NCI-H1436 treated with DMSO at 0.1 percent for 48 hours (cell line): ENCODE results near the gene CT55.
"Not testable (repeated sequence)": the region's sequence is repeated elsewhere in the genome, so short reads cannot be mapped to it uniquely, and the experiment has no call there.

Source experiments
- DNase-seq: peaks from one replicate; lab custom pipeline; 2025; lab: John Stamatoyannopoulos, UW

The CT55 gene, protein sequence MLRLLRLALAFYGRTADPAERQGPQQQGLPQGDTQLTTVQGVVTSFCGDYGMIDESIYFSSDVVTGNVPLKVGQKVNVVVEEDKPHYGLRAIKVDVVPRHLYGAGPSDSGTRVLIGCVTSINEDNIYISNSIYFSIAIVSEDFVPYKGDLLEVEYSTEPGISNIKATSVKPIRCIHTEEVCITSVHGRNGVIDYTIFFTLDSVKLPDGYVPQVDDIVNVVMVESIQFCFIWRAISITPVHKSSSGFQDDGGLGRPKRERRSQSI

GRCh38 chrX:135170877-135171519 lies at the start of gene CT55:
Gene CT55, minus strand, starts transcription at chrX:135171398. Its CDS starts 227 bp downstream, at chrX:135171171.
- no peak for DNase-seq

DNA sequence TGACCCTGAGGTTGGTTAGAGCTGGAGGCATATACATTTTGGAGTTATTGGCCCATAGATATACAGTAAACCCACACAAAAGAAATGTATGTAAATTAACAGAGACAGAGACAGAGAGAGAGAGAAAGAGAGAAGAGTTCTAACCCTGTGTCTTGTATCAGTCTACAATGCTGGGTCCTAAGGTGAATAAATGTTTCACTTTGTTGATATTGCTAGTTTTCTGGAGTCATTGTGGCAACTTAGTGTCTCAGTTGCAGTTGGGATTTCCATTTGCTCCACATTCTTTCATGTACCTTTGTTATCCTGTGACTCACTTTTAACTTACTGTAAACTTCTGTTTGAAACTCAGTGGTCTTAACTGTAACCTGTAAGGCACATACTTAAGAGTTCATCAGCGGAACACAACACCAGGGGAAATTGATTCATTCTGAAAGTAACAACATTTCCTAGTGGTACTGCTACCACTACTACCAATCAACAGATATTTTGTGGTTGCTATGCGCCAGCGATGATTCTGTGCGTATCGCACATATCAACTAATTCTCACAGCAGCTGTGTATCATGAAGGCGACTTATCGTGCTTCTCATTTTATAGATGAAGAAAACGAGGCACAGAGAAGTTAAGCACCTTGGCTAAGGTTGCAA lies 42.1 kb upstream of the CT55 start:
- no peak for DNase-seq

DNA sequence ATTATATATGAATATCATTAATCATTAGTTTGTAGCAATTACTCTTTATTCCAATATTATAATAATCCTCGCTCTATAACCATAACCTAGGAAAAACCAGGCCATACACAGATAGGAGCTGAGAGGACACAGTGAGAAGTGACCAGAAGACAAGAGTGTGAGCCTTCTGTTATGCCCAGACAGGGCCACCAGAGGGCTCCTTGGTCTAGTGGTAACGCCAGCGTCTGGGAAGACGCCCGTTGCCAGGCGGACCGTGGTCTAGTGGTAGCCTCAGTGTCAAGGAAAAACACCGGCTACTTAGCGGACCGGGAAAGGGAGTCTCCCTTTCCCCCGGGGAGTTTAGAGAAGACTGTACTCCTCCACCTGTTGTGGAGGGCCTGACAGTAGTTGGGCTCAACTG lies 35.2 kb upstream of the CT55 start:
- not testable (repeated sequence) for DNase-seq

- no peak for DNase-seq
Measured at GRCh38 chrX:135200297-135200696, 29.1 kb upstream of the CT55 start.

DNA sequence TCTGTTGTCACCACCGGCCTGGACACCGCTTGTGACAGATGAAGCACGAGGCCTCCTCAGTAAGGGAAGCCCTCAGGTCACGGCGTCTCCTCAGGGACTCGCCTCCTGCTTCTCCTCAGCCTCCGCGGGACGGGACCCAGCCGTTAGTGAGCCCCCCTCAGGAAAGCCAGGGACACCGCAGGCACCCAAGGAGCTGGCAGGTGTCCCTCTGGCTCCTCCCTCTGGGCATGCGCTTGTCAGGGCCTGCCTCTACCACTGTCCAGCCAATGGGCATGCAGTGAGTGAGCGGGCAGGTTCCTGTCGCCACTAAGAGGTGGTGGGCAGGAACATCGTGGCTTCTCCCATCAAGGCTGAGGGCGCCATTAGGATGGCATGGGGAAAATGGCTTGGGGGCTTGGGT lies 23.5 kb upstream of the CT55 start:
- DNase-seq = no peak

DNA sequence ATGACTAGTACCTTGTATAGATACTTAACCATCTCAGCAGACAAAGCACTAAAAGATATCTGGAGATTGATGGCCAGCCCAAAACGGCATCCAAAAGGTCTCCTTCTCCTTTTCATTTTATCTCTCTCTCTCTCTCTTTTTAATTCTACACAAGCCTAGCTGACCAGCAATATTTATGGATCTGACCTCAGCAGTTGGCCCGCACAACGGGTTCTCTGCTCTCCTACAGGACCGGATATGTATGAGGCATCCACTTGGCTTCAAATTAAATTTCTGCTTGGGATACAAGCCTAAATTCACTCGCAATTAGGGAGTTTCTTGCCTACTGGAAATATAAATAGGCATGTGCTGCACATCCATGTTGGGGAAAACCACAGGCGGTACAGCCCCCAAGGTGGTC lies 22.5 kb upstream of the CT55 start:
- no peak for DNase-seq

DNA sequence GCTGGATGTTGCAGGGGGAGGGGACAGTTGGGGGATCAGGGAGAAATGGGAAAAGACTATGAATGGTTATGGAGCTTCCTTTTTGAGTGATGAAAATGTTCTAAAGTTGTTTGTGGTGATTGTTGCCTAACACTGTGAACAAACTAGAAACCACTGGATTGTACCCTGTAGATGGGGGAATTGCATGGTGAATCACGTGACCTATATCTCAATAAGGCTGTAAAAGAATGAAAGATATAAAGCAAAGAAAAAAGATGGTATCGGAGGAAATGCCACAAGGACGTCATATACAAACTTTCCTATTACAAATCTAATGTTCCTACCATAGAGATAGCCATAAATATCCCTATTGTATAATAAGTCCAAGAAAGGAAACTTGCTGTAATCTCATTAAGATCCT lies 20.6 kb upstream of the CT55 start:
- DNase-seq = no peak

DNA sequence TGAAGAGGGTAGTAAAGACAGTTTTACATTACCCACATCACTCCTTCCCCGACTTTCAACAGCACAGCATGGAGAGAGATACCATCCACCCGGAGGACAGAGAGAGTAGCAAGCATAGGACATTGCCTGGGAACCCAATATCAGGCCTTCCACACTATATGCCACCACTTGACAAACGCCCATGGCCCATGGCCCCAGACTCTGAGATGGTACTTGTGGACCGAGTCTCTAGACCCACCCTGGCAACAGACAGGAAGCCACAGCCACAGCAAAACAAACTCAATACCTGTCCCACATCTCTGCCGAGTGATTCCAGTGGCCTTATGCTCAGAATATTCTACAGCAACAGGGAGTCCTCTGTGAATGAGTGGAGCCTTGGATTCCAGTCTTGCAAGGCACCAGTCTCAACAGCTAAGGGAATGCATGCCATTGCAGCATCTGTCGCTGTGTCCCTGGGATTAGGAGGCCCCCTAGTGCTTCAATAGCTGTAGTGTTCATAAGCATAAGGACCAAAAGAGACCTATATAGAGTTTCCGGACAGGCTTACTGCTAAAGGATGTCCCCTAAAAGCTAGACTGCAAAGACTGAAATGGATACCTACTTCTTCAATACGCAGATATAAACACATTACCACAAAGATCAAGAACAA lies 14.7 kb upstream of the CT55 start:
- no peak for DNase-seq

DNA sequence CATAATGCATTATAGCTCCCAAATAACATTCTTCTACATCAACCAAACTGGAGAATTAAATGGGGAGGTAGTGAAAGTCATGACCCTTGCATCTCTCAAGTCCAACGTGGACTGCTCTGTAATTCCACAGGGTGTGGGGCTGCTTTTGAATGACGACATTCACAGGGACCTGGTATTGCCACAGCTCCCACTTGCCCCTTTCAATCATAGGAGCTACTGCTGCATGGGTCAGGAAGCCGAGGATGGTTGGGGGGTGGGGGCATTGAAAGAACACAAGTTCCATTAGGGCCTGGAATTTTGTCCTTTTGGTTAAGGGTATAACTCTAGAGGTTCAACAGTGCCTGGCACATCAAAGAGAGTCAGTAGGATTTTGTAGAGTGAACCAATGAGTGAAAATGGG lies 7.4 kb upstream of the CT55 start:
- no peak for DNase-seq

DNA sequence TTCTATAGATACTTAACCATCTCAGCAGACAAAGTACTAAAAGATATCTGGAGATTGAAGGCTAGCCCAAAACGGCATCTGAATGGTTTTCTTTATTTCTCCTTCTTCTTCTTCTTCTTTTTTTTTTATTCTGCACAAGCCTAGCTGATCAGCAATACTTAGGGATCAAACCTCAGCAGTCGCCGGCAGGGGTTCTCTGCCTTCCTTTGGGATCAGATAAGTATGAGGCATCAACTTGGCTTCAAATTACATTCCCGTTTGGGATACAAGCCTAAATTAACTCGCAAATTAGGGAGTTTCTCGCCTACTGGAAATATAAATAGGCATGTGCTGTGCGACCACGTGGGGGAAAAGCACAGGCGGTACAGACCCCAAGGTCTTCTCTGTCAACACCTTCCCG lies 730 bp downstream of the CT55 start:
- no peak for DNase-seq

DNA sequence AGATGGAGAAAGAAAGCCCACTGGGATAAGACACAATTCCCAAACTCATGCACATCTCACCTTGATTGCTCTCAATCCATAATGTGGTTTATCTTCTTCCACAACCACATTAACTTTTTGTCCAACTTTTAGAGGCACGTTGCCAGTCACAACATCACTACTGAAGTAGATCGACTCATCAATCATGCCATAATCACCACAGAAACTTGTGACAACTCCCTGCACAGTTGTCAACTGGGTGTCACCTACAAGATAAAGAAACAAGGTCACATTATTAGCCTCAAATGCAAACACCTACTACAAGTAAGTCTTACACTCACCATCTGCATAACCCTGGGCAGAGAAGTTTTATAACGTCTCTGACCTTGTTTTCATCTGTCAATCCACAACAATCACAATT lies 1.7 kb downstream of the CT55 start:
- DNase-seq = not testable (repeated sequence)

GRCh38 chrX:135168486-135168885 lies 2.7 kb downstream of the CT55 start:
- no peak for DNase-seq

GRCh38 chrX:135154688-135155087 lies 16.5 kb downstream of the CT55 start:
- DNase-seq = not testable (repeated sequence)

DNA sequence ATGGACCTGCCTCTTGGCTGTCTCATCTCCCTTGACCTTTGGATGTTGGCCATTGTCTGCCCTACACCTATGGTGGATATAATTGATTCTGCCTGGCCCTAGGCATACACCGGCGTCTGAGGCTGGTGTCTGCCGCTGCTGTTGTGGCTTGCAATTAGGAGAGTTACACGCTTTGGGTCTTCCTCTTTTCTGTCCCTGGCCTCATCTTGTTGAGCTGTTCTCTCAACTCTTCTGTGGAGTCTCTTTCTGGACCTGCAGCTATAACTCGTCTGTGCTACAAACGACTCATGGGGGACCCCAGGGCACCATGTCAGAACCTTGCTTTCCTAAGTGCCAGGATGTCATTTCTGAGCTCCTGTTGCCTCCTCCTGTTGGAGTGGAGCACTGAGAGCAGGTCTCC lies 45.1 kb downstream of the CT55 start:
- DNase-seq = not testable (repeated sequence)

GRCh38 chrX:135120056-135120576 lies 51.1 kb downstream of the CT55 start, which contains the start of gene ETDB:
Gene ETDB, minus strand, starts transcription at chrX:135120526. Its CDS starts 1,265 bp downstream, at chrX:135119261.
- DNase-seq = not testable (repeated sequence)

GRCh38 chrX:135116064-135116463 lies 55.1 kb downstream of the CT55 start:
- DNase-seq = not testable (repeated sequence)

GRCh38 chrX:135114392-135114791 lies 56.8 kb downstream of the CT55 start:
- no peak for DNase-seq

DNA sequence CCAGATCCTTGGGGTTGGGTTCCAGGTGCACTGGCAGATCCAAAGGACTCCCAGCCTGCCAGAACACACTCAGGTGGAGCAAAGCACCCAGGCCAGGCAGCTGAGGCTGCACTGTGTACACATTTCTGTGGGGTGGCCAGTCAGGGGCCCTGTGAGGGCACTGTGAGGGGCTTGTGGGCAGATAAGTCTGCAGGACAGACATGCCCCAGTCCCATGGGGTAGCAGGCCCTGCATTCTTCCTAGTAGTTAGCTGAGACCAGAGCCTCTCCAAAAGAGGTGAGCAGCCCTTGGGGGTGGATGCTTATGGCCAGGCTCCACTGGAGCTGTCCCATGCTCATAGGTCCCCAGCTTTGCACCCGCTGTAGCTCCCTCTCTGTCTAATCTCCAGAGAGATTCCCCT lies 58.5 kb downstream of the CT55 start:
- DNase-seq = no peak

GRCh38 chrX:135112096-135112729 lies 59.0 kb downstream of the CT55 start:
- no peak for DNase-seq

DNA sequence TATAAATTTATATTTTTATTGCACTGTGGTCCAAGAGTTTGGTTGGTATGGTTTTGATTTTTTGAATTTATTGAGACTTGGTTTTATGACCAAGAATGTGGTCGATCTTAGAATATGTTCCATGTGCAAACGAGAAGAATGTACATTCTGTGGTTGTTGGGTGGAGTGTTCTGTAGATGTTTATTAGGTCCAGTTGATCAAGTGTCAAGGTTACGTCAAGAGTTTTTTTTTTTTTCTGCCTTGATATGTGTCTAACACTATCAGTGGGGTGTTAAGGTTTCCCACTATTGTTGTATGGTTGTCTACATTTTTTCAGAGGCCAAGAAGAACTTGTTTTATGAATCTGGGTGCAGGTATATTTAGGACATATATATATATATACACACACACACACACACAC lies 61.6 kb downstream of the CT55 start:
- no peak for DNase-seq
